Endodermal cell (in vitro differentiated cells): ENCODE results near the gene MGAT4A. TPM values are rescaled to one million over a fixed set of nuclear protein-coding genes. Genes with fewer than 3 reads are reported as not detected.

Source experiments
- DNase-seq: peaks from one replicate; pipeline ENCODE4 v3.0.0-alpha.2; 2017
- H3K27ac ChIP-seq: 2 replicates; pipeline ENCODE4 v1.5.1; 2013; ENCODE audit warnings: mild to moderate bottlenecking, low read depth, low read length, moderate library complexity
- H3K27me3 ChIP-seq: 2 replicates; pipeline ENCODE4 v1.6.1; 2013; ENCODE audit warnings: mild to moderate bottlenecking, low read length, moderate library complexity; ENCODE audit not compliant: insufficient read depth, control insufficient read depth, poor library complexity, severe bottlenecking
- H3K36me3 ChIP-seq: 2 replicates; pipeline ENCODE4 v1.7.0; 2013; ENCODE audit warnings: mild to moderate bottlenecking, low read length, moderate library complexity; ENCODE audit not compliant: control insufficient read depth, insufficient read depth
- H3K4me1 ChIP-seq: one replicate; pipeline ENCODE4 v1.7.0; 2013; ENCODE audit warnings: low read length; ENCODE audit not compliant: control insufficient read depth, insufficient read depth
- H3K4me3 ChIP-seq: 2 replicates; pipeline ENCODE4 v1.5.1; 2013; ENCODE audit warnings: mild to moderate bottlenecking, low read length, moderate library complexity
- H3K9ac ChIP-seq: 2 replicates; pipeline ENCODE4 v1.6.1; 2013; ENCODE audit warnings: mild to moderate bottlenecking, low read length, moderate library complexity; ENCODE audit not compliant: poor library complexity, severe bottlenecking; ENCODE audit errors: extremely low read depth
- H3K9me3 ChIP-seq: 2 replicates; pipeline ENCODE4 v1.6.1; 2013; ENCODE audit warnings: mild to moderate bottlenecking, low read length, moderate library complexity; ENCODE audit not compliant: control insufficient read depth
- H3K27ac Mint-ChIP-seq: 2 replicates; pipeline ENCODE4 v1.8.0; 2020; ENCODE audit warnings: mixed read lengths
- H3K27me3 Mint-ChIP-seq: 2 replicates; pipeline ENCODE4 v1.8.0; 2021; ENCODE audit warnings: mild to moderate bottlenecking, mixed read lengths; ENCODE audit not compliant: insufficient read depth
- H3K36me3 Mint-ChIP-seq: 2 replicates; pipeline ENCODE4 v1.8.0; 2020; ENCODE audit warnings: low read depth, mixed read lengths
- H3K4me1 Mint-ChIP-seq: 2 replicates; pipeline ENCODE4 v1.8.0; 2020; ENCODE audit warnings: mixed read lengths
- H3K4me3 Mint-ChIP-seq: 2 replicates; pipeline ENCODE4 v1.8.0; 2020; ENCODE audit warnings: mild to moderate bottlenecking, moderate library complexity, mixed read lengths
- H3K9me3 Mint-ChIP-seq: 2 replicates; pipeline ENCODE4 v1.8.0; 2020; ENCODE audit warnings: mild to moderate bottlenecking, mixed read lengths
- WGBS, 2 experiments: methylation state at CpG; one replicate each; pipeline versions ENCODE4 v1.1.5 to v1.1.7; 2013; ENCODE audit warnings: missing lambda C conversion rate in 2 of 2, mixed read lengths in 1 of 2; ENCODE audit not compliant: insufficient coverage in 1 of 2, insufficient read length in 1 of 2; 5-methylcytosine and 5-hydroxymethylcytosine counted together
- total RNA-seq, 2 donors: library from RNA; stranded (reverse); fragmentation: NEBNext Ultra II Directional in 1 of 2; extraction: Animal tissue kit (Norgen Biotek cat#: 25700) in 1 of 2; gene quantifications; 2 replicates in 1 of 2; 3 replicates in 1 of 2; pipeline ENCODE4 v1.2.1, GENCODE V29; 2021
- TF ChIP-seq, protein P1 (sequence below): fragments of 200-600 bp; sonication (generic); conservative IDR thresholded peaks from 2 replicates; pipeline ENCODE4 v1.5.0; 2021; ENCODE audit warnings: antibody characterized with exemption, mild to moderate bottlenecking

MGAT4A gene
- total RNA-seq, 2 donors from 2014 or later, result 8.2 to 11.1 TPM

DNA sequence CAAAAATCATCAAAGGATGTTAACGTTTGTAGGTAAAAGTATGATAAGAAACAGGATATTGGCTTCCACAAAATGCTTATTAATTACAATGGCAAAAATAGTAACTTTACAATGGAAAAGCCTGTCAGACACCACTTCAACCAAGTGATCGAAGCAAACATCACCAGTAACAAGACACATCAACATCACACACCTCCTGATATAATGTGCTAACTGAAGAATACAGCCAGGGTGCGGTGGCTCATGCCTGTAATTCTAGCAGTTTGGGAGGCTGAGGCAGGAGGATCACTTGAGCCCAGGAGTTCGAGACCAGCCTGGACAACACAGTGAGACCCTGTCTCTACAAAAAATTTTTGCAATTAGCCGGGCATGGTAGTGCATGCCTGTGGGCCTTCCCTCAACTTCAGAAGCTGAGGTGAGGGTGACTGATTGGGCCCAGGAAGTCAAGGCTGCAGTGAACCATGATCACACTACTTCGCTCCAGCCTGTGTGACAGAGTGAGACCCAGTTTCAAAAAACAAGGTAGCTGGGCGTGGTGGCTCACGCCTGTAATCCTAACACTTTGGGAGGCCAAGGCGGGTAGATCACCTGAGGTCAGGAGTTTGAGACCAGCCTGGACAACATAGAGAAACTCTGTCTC, 15.0 kb downstream of the MGAT4A start:
- no peak overlapping the region for H3K27ac Mint-ChIP-seq
- H3K36me3 ChIP-seq, result no peaks in the 10 kb centered on the region
- H3K27ac ChIP-seq, result no peak overlapping the region
- no peak overlapping the region for H3K9ac ChIP-seq
- no peaks in the 10 kb centered on the region for H3K9me3 Mint-ChIP-seq
- H3K36me3 Mint-ChIP-seq, result no peaks in the 10 kb centered on the region
- H3K27me3 ChIP-seq, result no peaks in the 10 kb centered on the region
- H3K4me1 ChIP-seq, result no peaks in the 10 kb centered on the region
- no peaks in the 10 kb centered on the region for H3K9me3 ChIP-seq
- DNase-seq, result no peak
- no peak overlapping the region for H3K4me3 Mint-ChIP-seq
- WGBS, 2 experiments, result 94% methylated on average over 6 to 9 of the region's 9 CpGs
- no peak overlapping the region for H3K4me3 ChIP-seq
- TF ChIP-seq, protein P1, sequence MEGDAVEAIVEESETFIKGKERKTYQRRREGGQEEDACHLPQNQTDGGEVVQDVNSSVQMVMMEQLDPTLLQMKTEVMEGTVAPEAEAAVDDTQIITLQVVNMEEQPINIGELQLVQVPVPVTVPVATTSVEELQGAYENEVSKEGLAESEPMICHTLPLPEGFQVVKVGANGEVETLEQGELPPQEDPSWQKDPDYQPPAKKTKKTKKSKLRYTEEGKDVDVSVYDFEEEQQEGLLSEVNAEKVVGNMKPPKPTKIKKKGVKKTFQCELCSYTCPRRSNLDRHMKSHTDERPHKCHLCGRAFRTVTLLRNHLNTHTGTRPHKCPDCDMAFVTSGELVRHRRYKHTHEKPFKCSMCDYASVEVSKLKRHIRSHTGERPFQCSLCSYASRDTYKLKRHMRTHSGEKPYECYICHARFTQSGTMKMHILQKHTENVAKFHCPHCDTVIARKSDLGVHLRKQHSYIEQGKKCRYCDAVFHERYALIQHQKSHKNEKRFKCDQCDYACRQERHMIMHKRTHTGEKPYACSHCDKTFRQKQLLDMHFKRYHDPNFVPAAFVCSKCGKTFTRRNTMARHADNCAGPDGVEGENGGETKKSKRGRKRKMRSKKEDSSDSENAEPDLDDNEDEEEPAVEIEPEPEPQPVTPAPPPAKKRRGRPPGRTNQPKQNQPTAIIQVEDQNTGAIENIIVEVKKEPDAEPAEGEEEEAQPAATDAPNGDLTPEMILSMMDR, result no peak
- no peaks in the 10 kb centered on the region for H3K4me1 Mint-ChIP-seq
- H3K27me3 Mint-ChIP-seq, result peaks cover 2% of the 10 kb centered on the region

DNA sequence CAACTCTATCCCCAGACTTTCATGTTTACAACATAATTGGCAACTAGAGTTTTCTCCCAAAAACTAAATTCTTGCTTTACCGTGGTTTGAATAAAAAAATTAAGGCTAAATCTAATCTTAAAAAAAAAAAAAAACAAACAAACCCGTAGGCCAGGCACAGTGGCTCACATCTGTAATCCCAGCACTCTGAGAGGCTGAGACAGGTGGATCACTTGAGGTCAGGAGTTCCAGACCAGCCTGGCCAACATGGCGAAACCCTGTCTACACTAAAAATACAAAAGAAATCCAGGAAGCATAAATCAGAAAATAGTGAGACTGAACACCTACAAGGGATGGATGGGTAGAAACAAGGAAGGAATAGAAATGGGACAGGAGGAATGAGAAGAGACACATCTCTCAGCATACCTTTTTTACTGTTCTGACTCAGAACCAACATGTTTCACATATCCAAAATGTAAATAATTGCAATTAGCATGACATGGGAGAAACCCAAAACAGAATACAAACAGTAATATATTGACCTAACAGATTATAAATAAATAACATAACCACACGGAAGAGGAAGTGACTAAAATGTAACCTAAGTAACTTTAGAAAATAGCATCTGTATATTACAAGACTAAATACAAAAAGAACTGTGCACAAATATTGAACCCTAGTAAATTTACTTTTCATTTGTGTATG, 17.5 kb downstream of the MGAT4A start:
- H3K27me3 Mint-ChIP-seq, result peaks cover 6% of the 10 kb centered on the region
- DNase-seq, result no peak
- Histone ChIP-seq H3K4me1 (no peaks in the 10 kb centered on the region), H3K9me3 (no peaks in the 10 kb centered on the region), H3K27me3 (no peaks in the 10 kb centered on the region), H3K4me3 (no peak overlapping the region), H3K36me3 (no peaks in the 10 kb centered on the region), H3K27ac (no peak overlapping the region), H3K9ac (no peak overlapping the region)
- H3K36me3 Mint-ChIP-seq, result no peaks in the 10 kb centered on the region
- WGBS, 2 experiments, result 94% methylated on average over 3 of the region's 4 CpGs; no CpG with 5 or more reads in 1 of the 2 experiments
- no peak overlapping the region for H3K4me3 Mint-ChIP-seq
- TF ChIP-seq, protein P1, result no peak
- H3K4me1 Mint-ChIP-seq, result no peaks in the 10 kb centered on the region
- no peak overlapping the region for H3K27ac Mint-ChIP-seq
- H3K9me3 Mint-ChIP-seq, result no peaks in the 10 kb centered on the region

DNA sequence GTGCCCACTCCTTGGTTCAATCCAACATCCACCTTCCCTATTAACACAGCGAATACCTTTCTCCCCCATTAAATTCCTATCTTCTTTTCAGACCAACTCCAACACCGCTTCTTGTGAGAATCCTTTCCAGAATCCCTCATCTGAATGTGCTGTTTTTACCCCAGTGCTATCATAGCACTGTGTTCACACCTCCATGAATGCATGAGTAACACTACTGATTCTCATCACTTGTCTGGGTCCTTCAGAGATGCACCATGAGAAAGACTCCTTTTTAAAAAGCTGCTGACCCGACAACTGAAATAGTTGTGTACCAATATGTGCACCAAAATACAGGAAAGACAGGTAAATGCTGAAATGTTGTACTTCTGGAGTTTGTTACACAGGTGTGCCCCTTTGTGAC, 18.8 kb downstream of the MGAT4A start:
- Histone ChIP-seq H3K4me1 (no peaks in the 10 kb centered on the region), H3K9ac (no peak overlapping the region), H3K4me3 (no peak overlapping the region), H3K36me3 (no peaks in the 10 kb centered on the region), H3K27ac (no peak overlapping the region), H3K27me3 (no peaks in the 10 kb centered on the region), H3K9me3 (no peaks in the 10 kb centered on the region)
- TF ChIP-seq, protein P1, result no peak
- Mint-ChIP-seq H3K4me3 (no peak overlapping the region), H3K27me3 (peaks cover 6% of the 10 kb centered on the region), H3K36me3 (no peaks in the 10 kb centered on the region), H3K9me3 (no peaks in the 10 kb centered on the region), H3K27ac (no peak overlapping the region), H3K4me1 (no peaks in the 10 kb centered on the region)
- 95 to 100% methylated on average over 3 of the region's 3 CpGs for WGBS, 2 experiments
- no peak for DNase-seq
